Measurements from ENCODE around the gene SNX32.

DNA sequence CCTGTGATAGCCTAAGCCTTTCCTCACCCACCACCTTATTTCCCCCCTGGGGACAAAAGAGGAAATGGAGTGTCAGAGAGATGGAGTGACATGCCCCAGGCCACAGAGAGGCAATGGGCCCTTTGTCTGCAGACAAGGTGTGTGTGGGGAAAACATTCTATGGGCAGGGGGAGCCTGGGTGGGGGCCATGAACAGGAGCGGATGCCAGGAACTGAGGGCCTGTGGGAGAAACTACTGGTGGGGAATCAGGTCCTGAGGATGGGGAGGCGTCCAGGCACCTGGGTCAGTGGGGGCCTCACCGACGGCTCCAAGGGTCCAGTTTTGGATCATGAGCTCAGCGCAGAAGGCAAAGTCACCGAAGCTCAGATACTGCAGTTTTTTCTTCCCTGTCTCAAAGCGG is 51.5 kb downstream of the SNX32 start:
- TF ChIP-seq POLR2A (IDR thresholded peaks at IDR 0.05; ENCODE audit: low read depth): no peak
- TF ChIP-seq, protein P1, sequence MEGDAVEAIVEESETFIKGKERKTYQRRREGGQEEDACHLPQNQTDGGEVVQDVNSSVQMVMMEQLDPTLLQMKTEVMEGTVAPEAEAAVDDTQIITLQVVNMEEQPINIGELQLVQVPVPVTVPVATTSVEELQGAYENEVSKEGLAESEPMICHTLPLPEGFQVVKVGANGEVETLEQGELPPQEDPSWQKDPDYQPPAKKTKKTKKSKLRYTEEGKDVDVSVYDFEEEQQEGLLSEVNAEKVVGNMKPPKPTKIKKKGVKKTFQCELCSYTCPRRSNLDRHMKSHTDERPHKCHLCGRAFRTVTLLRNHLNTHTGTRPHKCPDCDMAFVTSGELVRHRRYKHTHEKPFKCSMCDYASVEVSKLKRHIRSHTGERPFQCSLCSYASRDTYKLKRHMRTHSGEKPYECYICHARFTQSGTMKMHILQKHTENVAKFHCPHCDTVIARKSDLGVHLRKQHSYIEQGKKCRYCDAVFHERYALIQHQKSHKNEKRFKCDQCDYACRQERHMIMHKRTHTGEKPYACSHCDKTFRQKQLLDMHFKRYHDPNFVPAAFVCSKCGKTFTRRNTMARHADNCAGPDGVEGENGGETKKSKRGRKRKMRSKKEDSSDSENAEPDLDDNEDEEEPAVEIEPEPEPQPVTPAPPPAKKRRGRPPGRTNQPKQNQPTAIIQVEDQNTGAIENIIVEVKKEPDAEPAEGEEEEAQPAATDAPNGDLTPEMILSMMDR (IDR thresholded peaks at IDR 0.05): no peak
- no peak for TF ChIP-seq POLR2AphosphoS5 (IDR thresholded peaks at IDR 0.05)
